Large intestine (tissue), 3 donors: Measurements from ENCODE around the gene TMEM169. TPM values are rescaled to one million over a fixed set of nuclear protein-coding genes. Genes with fewer than 3 reads are reported as not detected.

Source experiments
- DNase-seq, 2 donors: peaks; one replicate each; pipeline versions ENCODE4 v3.0.0 to v3.0.0-alpha.2; 2013
- H3K27ac ChIP-seq: one replicate; pipeline ENCODE4 v1.5.1; 2013; ENCODE audit warnings: low read length
- H3K27me3 ChIP-seq: 2 replicates; pipeline ENCODE4 v1.6.1; 2013; ENCODE audit warnings: low read length; ENCODE audit not compliant: control insufficient read depth, insufficient read depth
- H3K36me3 ChIP-seq: 2 replicates; pipeline ENCODE4 v1.6.1; 2013; ENCODE audit warnings: low read length; ENCODE audit not compliant: control insufficient read depth, insufficient read depth
- H3K4me1 ChIP-seq: one replicate; pipeline ENCODE4 v1.6.1; 2013; ENCODE audit warnings: low read length; ENCODE audit not compliant: control insufficient read depth, insufficient read depth
- H3K4me3 ChIP-seq: one replicate; pipeline ENCODE4 v1.5.1; 2013; ENCODE audit warnings: low read length
- H3K9me3 ChIP-seq: one replicate; pipeline ENCODE4 v1.6.1; 2013; ENCODE audit warnings: mild to moderate bottlenecking, low read depth, low read length, moderate library complexity; ENCODE audit not compliant: control insufficient read depth
- WGBS: methylation state at CpG from one replicate; pipeline ENCODE4 v1.1.5; 2013; ENCODE audit warnings: low lambda C conversion rate; ENCODE audit not compliant: insufficient coverage; 5-methylcytosine and 5-hydroxymethylcytosine counted together
- polyA plus RNA-seq: library from polyadenylated mRNA; unstranded; fragments of 120-200 nt; gene quantifications from one replicate; pipeline ENCODE4 v1.2.1, GENCODE V29; 2013

The TMEM169 gene
- polyA plus RNA-seq, 1 donor: 4.1 TPM

GRCh38 chr2:216049452-216049851 lies 32.3 kb upstream of the TMEM169 start:
- Histone ChIP-seq H3K36me3 (peaks cover 19% of the 10 kb centered on the region), H3K9me3 (no peaks in the 10 kb centered on the region), H3K4me1 (no peaks in the 10 kb centered on the region), H3K27ac (no peak overlapping the region), H3K4me3 (no peak overlapping the region), H3K27me3 (no peaks in the 10 kb centered on the region)
- no peak for DNase-seq
- 100% methylated on average over 1 of the region's 2 CpGs for WGBS

DNA sequence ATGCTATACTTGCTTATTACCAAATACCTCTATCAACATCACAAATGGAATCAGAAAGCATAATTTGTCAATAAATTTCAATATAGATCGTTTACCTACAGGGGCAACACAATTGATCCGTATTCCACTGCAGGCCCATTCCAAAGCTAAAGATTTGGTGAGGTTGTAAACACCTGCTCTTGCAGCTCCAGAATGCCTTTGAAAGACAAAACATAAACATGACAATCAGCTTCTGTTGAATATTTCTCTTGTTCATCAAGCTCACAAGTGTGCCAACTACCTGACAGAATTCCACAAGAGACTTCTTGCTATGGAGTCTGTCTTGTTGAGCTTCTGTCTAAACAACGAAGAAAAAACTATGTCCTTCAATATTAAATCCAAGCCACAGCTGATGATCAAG lies 30.4 kb upstream of the TMEM169 start:
- WGBS: no CpG with 5 or more reads among the region's 3 CpGs
- Histone ChIP-seq H3K4me3 (no peak overlapping the region), H3K27me3 (no peaks in the 10 kb centered on the region), H3K36me3 (peaks cover 10% of the 10 kb centered on the region), H3K9me3 (no peaks in the 10 kb centered on the region), H3K4me1 (no peaks in the 10 kb centered on the region), H3K27ac (no peak overlapping the region)
- DNase-seq: no peak

DNA sequence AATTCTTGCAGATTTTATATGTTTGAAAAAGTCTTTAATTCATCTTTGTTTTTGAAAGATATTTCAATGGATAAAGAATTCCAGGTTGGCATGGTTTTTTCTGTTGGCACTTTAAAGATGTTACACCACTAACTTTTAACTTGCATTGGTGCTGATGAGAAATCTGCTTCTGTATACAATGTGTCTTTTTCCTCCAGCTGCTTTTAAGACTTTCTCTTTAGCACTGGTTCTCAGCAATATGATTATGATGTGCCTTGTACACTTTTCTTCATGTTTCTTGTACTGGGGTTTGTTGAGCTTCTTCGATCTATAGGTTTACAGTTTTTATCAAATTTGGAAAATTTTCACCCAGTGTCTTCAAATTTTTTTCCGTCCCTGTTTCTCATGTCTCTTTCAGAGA lies 29.3 kb upstream of the TMEM169 start:
- Histone ChIP-seq H3K27me3 (no peaks in the 10 kb centered on the region), H3K9me3 (no peaks in the 10 kb centered on the region), H3K4me3 (no peak overlapping the region), H3K4me1 (peaks cover 7% of the 10 kb centered on the region), H3K27ac (no peak overlapping the region), H3K36me3 (peaks cover 8% of the 10 kb centered on the region)
- no peak for DNase-seq
- 100% methylated on average over 2 of the region's 2 CpGs for WGBS

GRCh38 chr2:216055680-216056079 lies 26.0 kb upstream of the TMEM169 start:
- H3K36me3 ChIP-seq: peaks cover 6% of the 10 kb centered on the region
- H3K4me3 ChIP-seq: no peak overlapping the region
- no peak for DNase-seq
- peaks cover 20% of the 10 kb centered on the region for H3K4me1 ChIP-seq
- no peaks in the 10 kb centered on the region for H3K27me3 ChIP-seq
- no peaks in the 10 kb centered on the region for H3K9me3 ChIP-seq
- 100% methylated on average over 1 of the region's 4 CpGs for WGBS
- no peak overlapping the region for H3K27ac ChIP-seq

DNA sequence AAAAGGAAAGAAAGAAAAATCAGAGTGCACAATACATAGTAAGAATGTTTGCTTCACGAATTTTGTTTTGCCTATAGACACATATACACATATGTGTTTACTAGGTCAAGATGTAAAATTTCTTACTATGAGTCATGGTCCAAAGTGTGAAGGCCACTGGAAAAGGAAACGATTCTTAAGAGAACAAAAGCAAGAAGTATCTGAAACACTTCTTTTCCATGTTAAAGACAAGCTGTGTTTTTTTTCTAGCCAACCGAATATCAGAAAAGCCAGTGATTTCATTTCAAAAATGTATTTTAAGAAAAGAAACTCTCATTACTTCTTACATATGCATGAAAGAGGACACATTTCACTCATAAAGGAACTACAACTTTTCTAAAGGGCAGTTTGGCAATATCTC lies 25.0 kb upstream of the TMEM169 start:
- Histone ChIP-seq H3K36me3 (peaks cover 4% of the 10 kb centered on the region), H3K9me3 (no peaks in the 10 kb centered on the region), H3K4me3 (no peak overlapping the region), H3K27me3 (no peaks in the 10 kb centered on the region), H3K4me1 (peaks cover 20% of the 10 kb centered on the region), H3K27ac (peak overlapping the region; percentile 93)
- peak; percentile 40 to 78 for DNase-seq
- 67% methylated on average over 1 of the region's 3 CpGs for WGBS

DNA sequence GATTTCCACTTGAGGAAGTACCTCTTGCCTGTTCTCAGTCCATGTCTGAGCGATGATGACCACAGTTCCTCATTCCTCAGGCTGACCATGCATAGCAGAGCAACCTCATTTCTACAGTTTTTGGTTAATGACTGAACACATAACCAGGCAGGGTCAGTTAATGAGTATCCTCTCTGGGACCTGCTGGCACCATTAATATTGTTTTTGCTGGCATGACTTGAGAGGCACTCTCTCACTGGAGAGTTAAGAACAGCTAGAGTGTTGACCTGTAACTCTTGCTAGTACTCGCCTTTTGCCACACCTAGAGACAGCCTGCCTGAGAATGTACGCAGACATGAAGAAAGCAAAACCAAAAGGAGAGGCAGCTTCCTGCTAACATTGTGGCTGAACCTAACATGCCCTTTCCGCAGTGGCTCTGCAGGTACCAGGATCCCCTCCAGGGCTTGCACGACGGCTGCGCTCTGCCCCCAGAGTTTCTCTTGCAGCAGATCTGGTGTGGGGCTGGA lies 24.0 kb upstream of the TMEM169 start:
- Histone ChIP-seq H3K27me3 (no peaks in the 10 kb centered on the region), H3K4me1 (peaks cover 20% of the 10 kb centered on the region), H3K9me3 (no peaks in the 10 kb centered on the region), H3K27ac (peak overlapping the region; percentile 93), H3K4me3 (peak overlapping the region; percentile 21), H3K36me3 (peaks cover 4% of the 10 kb centered on the region)
- no CpG with 5 or more reads among the region's 7 CpGs for WGBS
- peak; percentile 76 to 89 for DNase-seq

DNA sequence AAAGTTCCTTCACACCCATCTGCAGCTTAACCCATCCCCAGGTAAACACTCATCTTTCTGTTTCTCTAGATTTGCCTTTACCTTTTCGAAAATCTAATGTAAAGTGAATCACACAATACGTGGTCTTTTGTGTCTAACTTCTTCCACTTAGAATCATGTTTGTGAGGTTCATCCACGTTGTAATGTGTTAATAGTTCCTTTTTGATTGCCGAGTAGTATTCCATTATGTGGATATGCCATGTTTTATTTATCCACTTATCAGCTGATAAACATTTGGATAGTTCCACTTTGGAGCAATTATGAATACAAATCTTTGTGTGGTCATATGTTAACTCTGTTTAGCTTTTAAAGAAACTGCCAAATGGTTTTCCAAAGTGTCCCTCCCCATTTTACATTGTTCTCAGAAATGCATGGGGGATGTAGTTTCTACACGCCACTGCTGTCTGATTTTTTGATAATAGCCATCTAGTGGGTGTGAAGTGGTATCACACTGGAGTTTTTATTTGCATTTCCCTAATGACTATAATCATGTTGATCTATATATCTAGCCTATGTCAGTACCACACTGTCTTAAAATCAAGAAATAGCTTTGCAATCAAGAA lies 22.4 kb upstream of the TMEM169 start:
- 100% methylated on average over 1 of the region's 5 CpGs for WGBS
- Histone ChIP-seq H3K36me3 (peaks cover 8% of the 10 kb centered on the region), H3K27me3 (no peaks in the 10 kb centered on the region), H3K27ac (no peak overlapping the region), H3K4me1 (peaks cover 20% of the 10 kb centered on the region), H3K9me3 (no peaks in the 10 kb centered on the region), H3K4me3 (no peak overlapping the region)
- DNase-seq: no peak

- no peaks in the 10 kb centered on the region for H3K4me1 ChIP-seq
- no peak for DNase-seq
- no peak overlapping the region for H3K27ac ChIP-seq
- no peak overlapping the region for H3K4me3 ChIP-seq
- no peaks in the 10 kb centered on the region for H3K27me3 ChIP-seq
- no peaks in the 10 kb centered on the region for H3K9me3 ChIP-seq
- peaks cover 19% of the 10 kb centered on the region for H3K36me3 ChIP-seq
- WGBS: 100% methylated on average over 1 of the region's 2 CpGs
Measured at GRCh38 chr2:216064014-216064630, 17.6 kb upstream of the TMEM169 start.

DNA sequence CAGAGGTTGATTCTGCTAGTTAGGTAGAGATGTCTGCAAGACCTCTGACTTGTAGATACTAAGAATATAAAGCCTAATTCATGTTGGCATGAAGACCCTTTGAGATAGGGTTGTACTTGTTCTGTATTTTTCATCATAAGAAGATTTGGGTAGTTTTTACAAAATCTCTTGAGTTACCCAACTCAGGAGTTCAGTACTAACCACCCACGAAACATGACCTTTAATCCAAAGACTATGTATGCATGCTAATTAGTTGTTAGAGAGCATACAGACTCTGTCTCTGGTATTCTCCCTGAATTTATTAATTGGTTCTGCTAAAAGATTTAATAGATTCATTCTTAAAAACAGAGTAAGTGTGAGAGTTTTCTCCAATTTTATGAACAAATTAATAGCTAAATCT lies 17.1 kb upstream of the TMEM169 start:
- Histone ChIP-seq H3K36me3 (peaks cover 20% of the 10 kb centered on the region), H3K9me3 (no peaks in the 10 kb centered on the region)
- WGBS: no CpG with 5 or more reads among the region's 1 CpG

GRCh38 chr2:216066230-216066629 lies 15.5 kb upstream of the TMEM169 start:
- Histone ChIP-seq H3K27me3 (no peaks in the 10 kb centered on the region), H3K4me1 (peaks cover 10% of the 10 kb centered on the region), H3K27ac (no peak overlapping the region), H3K9me3 (no peaks in the 10 kb centered on the region), H3K36me3 (peaks cover 16% of the 10 kb centered on the region), H3K4me3 (no peak overlapping the region)
- 100% methylated on average over 1 of the region's 5 CpGs for WGBS
- DNase-seq: no peak

More for the DNA sequence above, 17.1 kb upstream of the TMEM169 start:
- no peaks in the 10 kb centered on the region for H3K4me1 ChIP-seq
- no peak overlapping the region for H3K27ac ChIP-seq
- DNase-seq: no peak
- no peaks in the 10 kb centered on the region for H3K27me3 ChIP-seq
- no peak overlapping the region for H3K4me3 ChIP-seq

DNA sequence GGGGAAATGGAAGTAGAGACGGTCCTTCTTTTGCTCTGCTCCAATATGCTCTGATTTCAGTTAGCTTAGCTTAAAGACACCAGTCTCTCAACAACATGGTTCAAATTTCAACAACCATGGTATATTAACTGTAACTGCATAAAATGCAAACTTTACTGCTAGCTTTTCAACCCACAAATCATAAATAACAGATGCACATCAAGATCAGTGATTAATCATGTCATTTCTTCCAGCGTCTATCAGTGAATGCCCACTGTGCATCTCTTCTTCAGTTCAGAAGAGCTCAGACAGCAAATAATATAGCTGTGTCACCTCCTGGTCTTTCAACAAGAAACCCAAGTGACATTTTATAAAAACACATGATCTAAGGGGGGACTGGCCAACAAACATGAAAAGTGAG lies 12.7 kb upstream of the TMEM169 start:
- Histone ChIP-seq H3K27ac (no peak overlapping the region), H3K4me1 (peaks cover 32% of the 10 kb centered on the region), H3K9me3 (no peaks in the 10 kb centered on the region), H3K36me3 (peaks cover 19% of the 10 kb centered on the region), H3K27me3 (no peaks in the 10 kb centered on the region), H3K4me3 (no peak overlapping the region)
- WGBS: 80% methylated on average over 1 of the region's 2 CpGs
- DNase-seq: no peak
